RWPE1 (cell line): Measurements from ENCODE around the gene ANP32E.
"Not testable (repeated sequence)": the region's sequence is repeated elsewhere in the genome, so short reads cannot be mapped to it uniquely, and the experiment has no call there.

ENCODE experiments used
- CTCF ChIA-PET: fragments of 350-600 bp; sonication (Branson Sonifier 250); formaldehyde crosslinking; extraction: SDS; loops from one replicate; lab custom pipeline; 2021; lab: Yijun Ruan, JAX
- POLR2A ChIA-PET: fragments of 400-600 bp; formaldehyde crosslinking; extraction: SDS; loops from one replicate; lab custom pipeline; 2020; ENCODE audit warnings: antibody characterized with exemption; ENCODE audit not compliant: low non-redundant PET; lab: Yijun Ruan, JAX
- DNase-seq: peaks from one replicate; pipeline ENCODE4 v3.0.0; 2012; ENCODE audit warnings: low spot score
- H3K27ac ChIP-seq: fragments of 450-650 bp; 2 replicates; pipeline ENCODE4 v1.5.1; 2017
- CTCF ChIP-seq: fragments of 450-650 bp; conservative IDR thresholded peaks from 2 replicates; pipeline ENCODE4 v1.5.1; 2017; ENCODE audit warnings: low read depth, mild to moderate bottlenecking

ANP32E gene

GRCh38 chr1:150213170-150214098 lies 22.5 kb downstream of the ANP32E start:
- H3K27ac ChIP-seq = peak overlapping the region; percentile 73
- DNase-seq = peak; percentile 96
- POLR2A ChIA-PET = no interaction called here
- CTCF ChIA-PET = interaction anchor here (1.3 kb wide), 1 partner anchor 26 kb away, joined by 9 read pairs; no protein-coding TSS in a partner anchor
- TF ChIP-seq CTCF = 0 out of 2 replicates have a peak, but pooled peaks have one; percentile 12

- CTCF ChIA-PET = no interaction called here
- no peak for TF ChIP-seq CTCF
- POLR2A ChIA-PET = no interaction called here
- H3K27ac ChIP-seq = no peak overlapping the region
- no peak for DNase-seq
These were observed 23.8 kb downstream of the ANP32E start for GRCh38 chr1:150212070-150212469.

GRCh38 chr1:150210706-150211105 lies 25.2 kb downstream of the ANP32E start:
- ChIA-PET CTCF (no interaction called here), POLR2A (no interaction called here)
- H3K27ac ChIP-seq = no peak overlapping the region
- DNase-seq = no peak
- TF ChIP-seq CTCF = no peak

GRCh38 chr1:150210091-150210490 lies 25.8 kb downstream of the ANP32E start:
- ChIA-PET CTCF (no interaction called here), POLR2A (no interaction called here)
- no peak for DNase-seq
- no peak overlapping the region for H3K27ac ChIP-seq
- no peak for TF ChIP-seq CTCF

- DNase-seq, POLR2A ChIA-PET, H3K27ac ChIP-seq: not testable (repeated sequence)
- CTCF ChIA-PET = interaction anchor here (1.1 kb wide), 1 partner anchor 14 kb away, joined by 4 read pairs; no protein-coding TSS in a partner anchor
These were observed 27.5 kb downstream of the ANP32E start for GRCh38 chr1:150208460-150208859.

- ChIA-PET POLR2A (no interaction called here), CTCF (interaction anchor here (0.6 to 1.1 kb wide), 2 partner anchors 15 to 20 kb away, joined by 3 to 4 read pairs; no protein-coding TSS in a partner anchor)
- no peak for TF ChIP-seq CTCF
- no peak for DNase-seq
- H3K27ac ChIP-seq = no peak overlapping the region
These were observed 28.5 kb downstream of the ANP32E start for GRCh38 chr1:150207281-150207971.
